ENCODE measurements around the gene RBP2. TPM values are rescaled to one million over a fixed set of nuclear protein-coding genes. Genes with fewer than 3 reads are reported as not detected.

The RBP2 gene
- total and polyA plus RNA-seq, 2 donors from 2014 or later, result 13.5 TPM; not detected in 1

- DNase-seq (peak in 1 of 5 donors; percentile 2), FAIRE-seq (no peak)
- no peak overlapping the region for H3K9ac ChIP-seq (ENCODE audit: low read length in 3 of 3)
- no peak overlapping the region for H3K27ac ChIP-seq (ENCODE audit: low read depth in 2 of 2, low read length in 2 of 2)
- H3K27me3 ChIP-seq (ENCODE audit: control insufficient read depth, insufficient read depth, low read length), result no peaks in the 10 kb centered on the region
- H3K9me3 ChIP-seq (ENCODE audit: control insufficient read depth in 2 of 3, insufficient read depth in 1 of 3, low read length in 3 of 3), result no peaks in the 10 kb centered on the region
- H3K4me1 ChIP-seq (ENCODE audit: control insufficient read depth in 2 of 3, insufficient read depth in 2 of 3, low read depth in 1 of 3, low read length in 3 of 3), result no peaks in the 10 kb centered on the region
- TF ChIP-seq CTCF (IDR thresholded peaks at IDR 0.05; ENCODE audit: borderline replicate concordance, extremely low read depth, insufficient read depth), result no peak
- intact Hi-C loops (cut with DNase I), result no loop called here
- H3K4me3 ChIP-seq (ENCODE audit: low read length in 3 of 3), result no peak overlapping the region
- no peaks in the 10 kb centered on the region for H3K36me3 ChIP-seq (ENCODE audit: control insufficient read depth in 2 of 3, insufficient read depth in 3 of 3, low read length in 3 of 3)
These were observed 46.9 kb upstream of the RBP2 start for GRCh38 chr3:139523166-139523565.

- Histone ChIP-seq H3K4me1 (ENCODE audit: control insufficient read depth in 2 of 3, insufficient read depth in 2 of 3, low read depth in 1 of 3, low read length in 3 of 3) (no peaks in the 10 kb centered on the region), H3K9me3 (ENCODE audit: control insufficient read depth in 2 of 3, insufficient read depth in 1 of 3, low read length in 3 of 3) (no peaks in the 10 kb centered on the region), H3K27ac (ENCODE audit: low read depth in 2 of 2, low read length in 2 of 2) (no peak overlapping the region), H3K4me3 (ENCODE audit: low read length in 3 of 3) (no peak overlapping the region), H3K9ac (ENCODE audit: low read length in 3 of 3) (no peak overlapping the region), H3K27me3 (ENCODE audit: control insufficient read depth, insufficient read depth, low read length) (no peaks in the 10 kb centered on the region), H3K36me3 (ENCODE audit: control insufficient read depth in 2 of 3, insufficient read depth in 3 of 3, low read length in 3 of 3) (no peaks in the 10 kb centered on the region)
- intact Hi-C loops (cut with DNase I), result no loop called here
- FAIRE-seq, result no peak
- peak in 1 of 5 donors; percentile 1 for DNase-seq
- no peak for TF ChIP-seq CTCF (IDR thresholded peaks at IDR 0.05; ENCODE audit: borderline replicate concordance, extremely low read depth, insufficient read depth)
These were observed 46.1 kb upstream of the RBP2 start for GRCh38 chr3:139522421-139522820.

GRCh38 chr3:139521816-139522215, 45.5 kb upstream of the RBP2 start:
- no peak overlapping the region for H3K4me3 ChIP-seq (ENCODE audit: low read length in 3 of 3)
- no peak overlapping the region for H3K9ac ChIP-seq (ENCODE audit: low read length in 3 of 3)
- no peak for TF ChIP-seq CTCF (IDR thresholded peaks at IDR 0.05; ENCODE audit: borderline replicate concordance, extremely low read depth, insufficient read depth)
- no peak for FAIRE-seq
- no peak overlapping the region for H3K27ac ChIP-seq (ENCODE audit: low read depth in 2 of 2, low read length in 2 of 2)
- H3K27me3 ChIP-seq (ENCODE audit: control insufficient read depth, insufficient read depth, low read length), result no peaks in the 10 kb centered on the region
- H3K9me3 ChIP-seq (ENCODE audit: control insufficient read depth in 2 of 3, insufficient read depth in 1 of 3, low read length in 3 of 3), result no peaks in the 10 kb centered on the region
- DNase-seq, result no peak
- no peaks in the 10 kb centered on the region for H3K4me1 ChIP-seq (ENCODE audit: control insufficient read depth in 2 of 3, insufficient read depth in 2 of 3, low read depth in 1 of 3, low read length in 3 of 3)
- no peaks in the 10 kb centered on the region for H3K36me3 ChIP-seq (ENCODE audit: control insufficient read depth in 2 of 3, insufficient read depth in 3 of 3, low read length in 3 of 3)
- intact Hi-C loops (cut with DNase I), result no loop called here

GRCh38 chr3:139521144-139521543, 44.8 kb upstream of the RBP2 start:
- H3K36me3 ChIP-seq (ENCODE audit: control insufficient read depth in 2 of 3, insufficient read depth in 3 of 3, low read length in 3 of 3), result no peaks in the 10 kb centered on the region
- no peak for TF ChIP-seq CTCF (IDR thresholded peaks at IDR 0.05; ENCODE audit: borderline replicate concordance, extremely low read depth, insufficient read depth)
- intact Hi-C loops (cut with DNase I), result no loop called here

More at GRCh38 chr3:139521144-139521543, 44.8 kb upstream of the RBP2 start:
- Histone ChIP-seq H3K4me3 (ENCODE audit: low read length in 3 of 3) (no peak overlapping the region), H3K27ac (ENCODE audit: low read depth in 2 of 2, low read length in 2 of 2) (no peak overlapping the region), H3K4me1 (ENCODE audit: control insufficient read depth in 2 of 3, insufficient read depth in 2 of 3, low read depth in 1 of 3, low read length in 3 of 3) (no peaks in the 10 kb centered on the region), H3K9ac (ENCODE audit: low read length in 3 of 3) (no peak overlapping the region), H3K9me3 (ENCODE audit: control insufficient read depth in 2 of 3, insufficient read depth in 1 of 3, low read length in 3 of 3) (no peaks in the 10 kb centered on the region), H3K27me3 (ENCODE audit: control insufficient read depth, insufficient read depth, low read length) (no peaks in the 10 kb centered on the region)
- FAIRE-seq (no peak), DNase-seq (no peak)

All from kidney (tissue), 14 donors.